GM18867 (cell line): Measurements from ENCODE around the gene GSTM5.
A peak's percentile ranks its signal among the peaks of the same experiment; 100 is the strongest.
"Not testable (repeated sequence)": the region's sequence is repeated elsewhere in the genome, so short reads cannot be mapped to it uniquely, and the experiment has no call there.

Source experiments
- ATAC-seq: cut with Tn5 transposase; IDR thresholded peaks from one replicate; pipeline ENCODE4 v1.9.1; 2021; ENCODE audit warnings: mild to moderate bottlenecking, moderate library complexity; ENCODE audit not compliant: unreplicated experiment

Gene GSTM5

DNA sequence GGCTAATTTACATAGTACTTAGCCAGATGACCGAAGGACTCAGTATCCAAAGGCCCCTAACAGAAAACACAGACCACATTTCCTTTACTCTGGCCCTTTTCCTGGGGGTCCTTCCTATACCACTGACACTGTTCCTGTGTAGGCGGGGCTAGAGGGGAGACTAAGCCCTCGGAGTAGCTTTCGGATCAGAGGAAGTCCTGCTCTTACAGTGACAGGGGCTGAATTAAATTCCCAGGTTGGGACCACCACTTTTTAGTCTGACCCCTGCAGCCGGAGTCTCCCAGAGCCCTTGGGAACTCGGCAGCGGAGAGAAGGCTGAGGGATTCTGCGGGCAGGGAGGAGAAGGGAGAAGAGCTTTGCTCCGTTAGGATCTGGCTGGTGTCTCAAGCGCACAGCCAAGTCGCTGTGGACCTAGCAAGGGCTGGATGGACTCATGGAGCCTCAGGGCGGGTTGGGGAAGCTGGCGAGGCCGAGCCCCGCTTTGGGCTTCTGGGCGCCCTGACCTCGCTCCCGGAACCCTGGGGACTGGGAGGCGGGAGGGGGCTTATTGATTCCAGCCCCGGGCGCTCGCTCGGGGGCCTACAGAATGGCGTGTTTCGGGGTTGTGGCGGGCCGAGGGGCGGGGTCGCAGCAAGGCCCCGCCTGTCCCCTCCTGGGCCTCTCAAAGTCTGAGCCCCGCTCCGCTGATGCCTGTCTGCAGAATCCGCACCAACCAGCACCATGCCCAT is at the start of gene GSTM5:
Gene GSTM5, plus strand, starts transcription at position 659 of the 728 bp plus-strand sequence. Its CDS starts 62 bp downstream, at position 721.
- not testable (repeated sequence) for ATAC-seq

DNA sequence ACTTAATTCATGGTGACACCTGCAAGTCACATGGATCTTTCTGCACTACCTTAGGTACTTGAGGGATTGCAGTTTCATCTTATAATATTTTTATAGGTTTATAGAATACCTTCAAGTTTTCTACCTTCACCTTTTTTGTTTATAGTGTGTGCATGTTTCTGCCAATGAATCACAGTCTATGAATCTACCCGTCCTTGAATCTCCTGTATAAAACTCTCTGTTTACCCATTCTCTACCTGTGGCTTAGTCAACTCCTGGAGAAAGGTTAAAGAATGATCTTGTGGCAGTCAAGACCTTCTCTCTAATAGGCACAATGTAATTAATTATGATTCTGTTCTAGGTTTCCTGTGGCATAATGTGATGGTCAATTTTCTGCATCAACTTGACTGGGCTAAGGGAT is 47.4 kb upstream of the GSTM5 start:
- ATAC-seq, result no peak

DNA sequence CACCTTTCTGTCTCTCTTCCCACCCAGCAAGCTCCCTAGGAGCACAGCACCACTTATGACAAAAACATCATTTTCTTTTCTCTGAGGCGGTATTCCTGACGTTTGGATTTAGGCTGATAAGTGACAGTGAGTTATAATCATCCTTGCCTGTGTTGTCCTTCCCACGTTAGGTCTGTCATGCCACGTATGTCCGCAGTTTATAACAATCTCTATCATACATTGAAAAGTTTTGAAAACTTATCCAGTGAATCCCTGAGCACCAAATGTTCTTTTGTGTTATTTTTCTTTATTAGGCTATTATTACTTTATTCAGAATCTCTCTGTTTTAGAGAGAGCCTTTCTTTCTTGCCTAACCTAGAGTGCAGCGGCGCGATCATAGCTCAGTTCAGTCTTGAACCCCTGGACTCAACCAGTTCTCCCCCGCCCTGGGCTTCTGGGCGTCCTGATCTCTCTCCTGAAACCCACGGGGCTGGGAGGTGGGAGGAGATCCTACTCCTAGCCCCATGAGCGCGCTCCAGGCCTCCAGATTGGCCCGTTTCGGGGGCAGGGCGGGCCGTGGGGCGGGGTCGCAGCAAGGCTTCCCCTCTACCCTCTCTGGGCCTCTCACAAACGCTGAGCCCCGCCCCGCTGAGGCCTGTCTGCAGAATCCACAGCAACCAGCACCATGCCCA is 44.5 kb upstream of the GSTM5 start, which contains the start of gene GSTM2:
Gene GSTM2, plus strand, starts transcription at position 606 of the 671 bp plus-strand sequence. Its CDS starts 59 bp downstream, at position 665.
- ATAC-seq, result peak; percentile 56

DNA sequence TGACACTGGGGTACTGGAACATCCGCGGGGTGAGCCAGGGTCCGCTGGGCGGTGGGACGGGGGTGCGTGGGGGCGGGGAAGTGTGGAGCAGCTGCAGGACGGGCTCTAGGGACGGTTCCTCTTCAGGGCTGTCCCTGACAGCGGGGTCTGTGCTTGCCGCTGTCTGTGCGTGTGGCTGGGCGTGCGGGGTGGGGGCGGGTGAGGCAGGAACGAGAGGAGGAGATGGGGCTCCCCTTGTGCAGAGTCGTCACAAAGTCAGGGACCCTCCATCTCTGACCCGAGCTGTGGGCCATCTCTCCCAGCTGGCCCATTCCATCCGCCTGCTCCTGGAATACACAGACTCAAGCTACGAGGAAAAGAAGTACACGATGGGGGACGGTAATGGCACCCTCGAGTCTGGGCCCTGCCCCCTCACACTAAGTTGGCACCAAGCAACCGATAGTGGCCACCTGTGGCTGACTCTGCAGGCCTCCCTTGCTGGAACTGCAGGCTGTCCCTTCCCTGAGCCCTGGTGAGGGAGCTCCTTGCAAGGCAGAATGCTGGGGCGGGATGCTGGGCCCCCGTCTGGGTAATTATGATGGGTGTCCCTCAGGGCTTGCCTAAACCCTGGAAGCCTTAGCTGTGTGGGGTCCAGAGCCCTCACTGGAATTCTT is 43.8 kb upstream of the GSTM5 start:
- no peak for ATAC-seq

DNA sequence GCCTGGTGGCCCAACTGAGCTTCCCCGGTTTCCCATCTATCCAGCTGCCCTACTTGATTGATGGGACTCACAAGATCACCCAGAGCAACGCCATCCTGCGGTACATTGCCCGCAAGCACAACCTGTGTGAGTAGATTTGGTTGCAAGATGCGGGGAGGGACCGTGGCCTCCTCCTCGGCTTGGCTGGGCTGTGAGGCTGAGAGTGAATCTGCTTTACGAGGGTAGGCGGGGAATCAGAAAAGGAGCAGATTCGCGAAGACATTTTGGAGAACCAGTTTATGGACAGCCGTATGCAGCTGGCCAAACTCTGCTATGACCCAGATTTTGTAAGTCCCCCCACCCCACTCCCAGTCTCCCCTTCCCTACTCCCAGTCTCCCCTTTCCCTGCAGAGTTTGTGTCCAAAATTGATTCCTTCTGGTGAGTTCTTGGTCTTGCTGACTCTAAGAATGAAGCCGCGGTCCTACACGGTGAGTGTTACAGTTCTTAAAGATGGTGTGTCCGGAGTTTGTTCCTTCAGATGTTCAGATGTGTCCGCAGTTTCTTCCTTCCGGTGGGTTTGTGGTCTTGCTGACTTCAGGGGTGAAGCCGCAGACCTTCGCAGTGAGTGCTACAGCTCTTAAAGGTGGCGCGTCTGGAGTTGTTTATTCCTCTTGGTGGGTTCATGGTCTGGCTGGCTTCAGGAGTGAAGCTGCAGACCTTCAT is 42.7 kb upstream of the GSTM5 start:
- ATAC-seq, result no peak

DNA sequence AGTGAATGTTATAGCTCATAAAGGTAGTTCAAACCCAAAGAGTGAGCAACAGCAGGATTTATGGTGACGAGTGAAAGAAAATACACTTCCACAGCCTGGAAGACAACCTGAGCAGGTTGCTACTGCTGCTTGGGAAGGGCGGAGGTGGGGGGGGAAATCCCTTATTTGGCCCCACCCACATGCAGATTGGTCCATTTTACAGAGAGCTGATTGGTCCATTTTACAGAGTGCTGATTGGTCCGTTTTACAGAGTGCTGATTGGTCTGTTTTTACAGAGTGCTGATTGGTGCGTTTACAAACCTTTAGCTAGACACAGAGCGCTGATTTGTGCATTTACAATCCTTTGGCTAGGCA is 42.1 kb upstream of the GSTM5 start:
- ATAC-seq, result not testable (repeated sequence)

DNA sequence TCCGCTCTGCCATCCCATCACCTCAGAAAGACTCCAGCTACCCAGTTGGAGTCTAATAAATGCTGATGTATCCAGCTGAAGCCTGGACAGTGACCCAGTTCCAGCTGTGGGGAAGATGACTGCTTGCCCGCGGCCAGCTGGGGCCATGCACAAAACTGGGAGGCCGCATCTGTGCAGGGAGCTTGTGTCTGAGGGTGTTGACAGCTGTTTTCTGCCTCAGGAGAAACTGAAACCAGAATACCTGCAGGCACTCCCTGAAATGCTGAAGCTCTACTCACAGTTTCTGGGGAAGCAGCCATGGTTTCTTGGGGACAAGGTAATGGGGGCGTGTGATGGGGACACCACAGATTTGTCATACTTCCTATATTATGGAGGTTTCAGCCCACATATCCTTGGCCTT is 41.0 kb upstream of the GSTM5 start:
- no peak for ATAC-seq

DNA sequence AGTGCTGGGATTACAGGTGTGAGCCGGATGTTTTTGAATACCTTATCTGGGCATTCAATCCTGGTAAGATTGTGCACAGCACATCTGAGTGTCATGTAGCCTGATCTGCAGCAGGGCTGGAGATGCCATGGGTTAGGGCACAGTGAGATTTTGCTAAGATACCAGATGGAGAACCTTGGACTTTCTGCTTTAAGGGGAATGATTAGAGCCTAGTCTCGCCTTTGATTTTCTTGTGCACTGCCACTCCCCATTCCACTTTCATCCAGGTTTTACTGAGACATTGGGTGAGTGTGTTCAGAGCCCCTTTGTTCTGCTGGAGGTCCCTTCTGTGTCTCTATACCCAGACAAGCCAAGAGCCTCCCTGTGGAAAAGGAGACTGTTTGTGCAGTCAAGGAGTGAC is 38.2 kb upstream of the GSTM5 start:
- ATAC-seq, result not testable (repeated sequence)

DNA sequence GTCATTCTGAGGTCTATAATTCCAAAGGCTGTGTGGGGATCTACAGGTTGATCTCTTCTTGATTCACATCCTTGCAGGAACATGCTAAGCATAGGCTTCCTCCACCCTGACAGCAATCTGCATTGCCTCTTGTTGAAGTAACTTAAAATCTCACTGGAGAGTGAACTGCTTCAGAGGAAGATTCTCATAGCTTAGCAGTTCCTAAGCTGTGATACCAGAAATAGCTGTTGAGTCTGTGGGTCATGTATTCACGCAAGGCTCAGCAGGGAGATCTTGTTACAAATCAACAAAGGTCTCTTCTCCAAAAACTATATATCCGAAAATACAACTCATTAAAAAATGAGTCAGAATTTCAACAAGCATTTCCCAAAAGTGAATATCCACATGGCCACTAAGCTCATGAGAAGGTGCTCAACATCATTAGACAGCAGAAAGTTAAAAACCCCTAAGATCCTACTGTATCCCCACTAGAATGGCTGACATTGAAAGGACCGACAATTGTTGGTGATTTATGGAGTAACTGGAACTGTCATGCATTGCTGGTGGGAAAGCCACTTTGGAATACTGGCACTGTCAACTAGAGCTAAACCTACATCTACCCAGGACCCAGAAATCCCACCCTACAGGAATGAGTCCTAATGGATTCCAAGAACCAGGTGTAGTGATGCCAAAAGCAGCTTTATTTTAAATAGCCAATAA is 35.2 kb upstream of the GSTM5 start:
- ATAC-seq, result not testable (repeated sequence)

DNA sequence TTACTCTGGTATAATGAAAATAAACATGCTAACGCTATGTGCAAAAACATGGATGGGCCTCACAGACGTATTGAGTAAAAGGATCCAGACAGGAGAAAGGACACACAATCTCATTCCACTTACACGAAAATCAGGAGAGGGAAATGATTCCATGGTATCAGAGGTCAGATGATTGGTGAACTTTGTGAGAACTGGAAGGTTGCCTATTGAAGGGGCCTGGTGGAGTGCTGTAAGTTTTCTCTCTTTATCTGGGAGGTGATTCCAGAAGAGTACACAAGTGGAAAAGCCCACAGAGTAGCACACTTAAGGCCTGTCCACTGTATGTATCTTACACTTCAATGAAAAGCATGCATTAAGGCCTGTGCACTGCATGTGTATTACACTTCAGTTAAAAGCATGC is 34.6 kb upstream of the GSTM5 start:
- ATAC-seq, result no peak

DNA sequence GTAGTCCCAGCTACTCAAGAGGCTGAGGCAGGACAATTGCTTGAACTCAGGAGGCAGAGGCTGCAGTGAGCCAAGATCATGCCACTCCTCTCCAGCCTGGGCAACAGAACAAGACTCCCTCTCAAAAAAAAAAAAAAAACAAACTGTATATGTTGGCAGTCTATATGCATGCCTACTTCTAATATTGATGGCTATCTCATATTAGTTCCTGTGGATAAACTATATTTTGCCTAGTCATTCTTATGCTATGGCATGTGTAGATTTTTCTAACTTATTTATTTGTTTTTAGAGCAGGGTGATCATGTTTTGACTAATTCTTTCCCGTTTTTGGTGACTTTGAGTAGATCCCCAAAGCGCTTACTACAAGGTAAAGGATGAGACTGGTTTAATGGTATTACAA is 33.4 kb upstream of the GSTM5 start:
- not testable (repeated sequence) for ATAC-seq

DNA sequence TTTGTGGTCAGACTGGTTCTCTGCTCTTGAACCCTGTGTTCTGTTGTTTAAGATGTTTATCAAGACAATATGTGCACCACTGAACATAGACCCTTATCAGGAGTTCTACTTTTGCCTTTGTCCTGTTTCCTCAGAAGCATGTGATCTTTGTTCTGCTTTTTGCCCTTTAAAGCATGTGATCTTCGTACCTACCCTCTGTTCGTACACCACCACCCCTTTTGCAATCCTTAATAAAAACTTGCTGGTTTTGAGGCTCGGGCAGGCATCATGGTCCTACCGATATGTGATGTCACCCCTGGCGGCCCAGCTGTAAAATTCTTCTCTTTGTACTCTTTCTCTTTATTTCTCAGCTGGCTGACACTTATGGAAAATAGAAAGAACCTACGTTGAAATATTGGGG is 27.3 kb upstream of the GSTM5 start:
- not testable (repeated sequence) for ATAC-seq

DNA sequence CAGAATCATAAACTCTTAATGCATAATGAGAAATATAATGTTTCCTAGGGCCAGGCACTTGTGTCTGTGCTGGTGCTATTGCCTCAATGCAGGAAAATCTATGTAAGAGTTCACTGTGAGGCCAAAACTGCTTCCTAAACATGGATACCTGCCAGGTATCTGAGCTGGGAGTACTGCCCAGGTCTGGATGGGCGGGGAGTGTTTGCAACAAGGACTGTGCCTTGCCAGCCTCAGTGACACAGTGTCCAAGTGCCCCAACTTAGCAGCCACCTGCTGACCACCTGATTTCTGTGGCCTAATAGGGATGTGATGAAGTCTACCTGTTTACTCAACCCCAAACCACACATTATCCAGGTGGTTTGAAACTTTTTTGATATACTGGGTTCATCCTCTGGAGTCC is 26.7 kb upstream of the GSTM5 start:
- not testable (repeated sequence) for ATAC-seq

DNA sequence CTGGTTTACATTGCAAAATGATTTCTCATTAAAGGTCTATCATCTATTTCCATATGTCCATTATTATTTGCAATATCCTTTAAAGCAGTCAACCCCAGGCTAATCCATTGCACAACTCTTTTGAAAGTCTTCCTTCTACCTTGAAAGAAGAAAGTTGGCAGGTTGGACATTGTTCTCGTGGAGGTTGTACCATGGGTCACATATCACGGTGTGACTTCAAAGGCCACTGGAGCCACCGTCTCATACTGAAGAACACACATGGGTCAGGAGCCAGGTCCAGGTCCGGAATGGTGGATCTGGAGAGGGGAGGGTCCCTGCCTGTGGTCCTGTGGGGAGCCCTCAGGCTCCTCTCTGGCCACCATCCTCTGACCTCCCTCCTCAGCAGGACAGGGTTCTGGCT is 26.2 kb upstream of the GSTM5 start:
- ATAC-seq, result not testable (repeated sequence)

DNA sequence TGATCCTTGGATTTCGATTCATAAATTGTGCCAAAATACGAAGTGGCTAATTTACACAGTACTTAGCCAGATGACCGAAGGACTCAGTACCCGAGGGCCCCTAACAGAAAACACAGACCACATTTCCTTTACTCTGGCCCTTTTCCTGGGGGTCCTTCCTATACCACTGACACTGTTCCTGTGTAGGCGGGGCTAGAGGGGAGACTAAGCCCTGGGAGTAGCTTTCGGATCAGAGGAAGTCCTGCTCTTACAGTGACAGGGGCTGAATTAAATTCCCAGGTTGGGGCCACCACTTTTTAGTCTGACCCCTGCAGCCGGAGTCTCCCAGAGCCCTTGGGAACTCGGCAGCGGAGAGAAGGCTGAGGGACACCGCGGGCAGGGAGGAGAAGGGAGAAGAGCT is 24.9 kb upstream of the GSTM5 start:
- not testable (repeated sequence) for ATAC-seq

DNA sequence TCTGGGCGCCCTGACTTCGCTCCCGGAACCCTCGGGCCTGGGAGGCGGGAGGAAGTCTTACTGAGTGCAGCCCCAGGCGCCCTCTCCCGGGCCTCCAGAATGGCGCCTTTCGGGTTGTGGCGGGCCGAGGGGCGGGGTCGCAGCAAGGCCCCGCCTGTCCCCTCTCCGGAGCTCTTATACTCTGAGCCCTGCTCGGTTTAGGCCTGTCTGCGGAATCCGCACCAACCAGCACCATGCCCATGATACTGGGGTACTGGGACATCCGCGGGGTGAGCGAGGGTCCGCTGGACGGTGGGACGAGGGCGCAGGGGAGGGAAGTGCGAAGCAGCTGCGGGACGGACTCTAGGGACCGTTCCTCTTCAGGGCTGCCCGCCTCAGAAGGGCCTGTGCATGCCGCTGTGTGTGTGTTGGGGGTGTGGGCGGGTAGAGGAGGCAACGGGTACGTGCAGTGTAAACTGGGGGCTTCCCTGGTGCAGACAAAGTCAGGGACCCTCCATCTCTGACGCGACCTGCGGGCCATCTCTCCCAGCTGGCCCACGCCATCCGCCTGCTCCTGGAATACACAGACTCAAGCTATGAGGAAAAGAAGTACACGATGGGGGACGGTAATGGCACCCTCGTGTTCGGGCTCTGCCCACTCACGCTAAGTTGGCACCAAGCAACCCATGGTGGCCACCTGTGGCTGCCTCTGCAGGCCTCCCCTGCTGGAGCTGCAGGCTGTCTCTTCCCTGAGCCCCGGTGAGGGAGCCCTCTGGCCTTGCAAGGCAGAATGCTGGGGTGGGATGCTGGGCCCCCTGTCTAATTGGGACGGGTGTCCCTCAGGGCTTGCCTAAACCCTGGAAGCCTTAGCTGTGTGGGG is 24.2 kb upstream of the GSTM5 start, which contains the start of gene GSTM1:
Gene GSTM1, plus strand, starts transcription at position 177 of the 859 bp plus-strand sequence. Its CDS starts 57 bp downstream, at position 234.
- ATAC-seq, result peak; percentile 96

DNA sequence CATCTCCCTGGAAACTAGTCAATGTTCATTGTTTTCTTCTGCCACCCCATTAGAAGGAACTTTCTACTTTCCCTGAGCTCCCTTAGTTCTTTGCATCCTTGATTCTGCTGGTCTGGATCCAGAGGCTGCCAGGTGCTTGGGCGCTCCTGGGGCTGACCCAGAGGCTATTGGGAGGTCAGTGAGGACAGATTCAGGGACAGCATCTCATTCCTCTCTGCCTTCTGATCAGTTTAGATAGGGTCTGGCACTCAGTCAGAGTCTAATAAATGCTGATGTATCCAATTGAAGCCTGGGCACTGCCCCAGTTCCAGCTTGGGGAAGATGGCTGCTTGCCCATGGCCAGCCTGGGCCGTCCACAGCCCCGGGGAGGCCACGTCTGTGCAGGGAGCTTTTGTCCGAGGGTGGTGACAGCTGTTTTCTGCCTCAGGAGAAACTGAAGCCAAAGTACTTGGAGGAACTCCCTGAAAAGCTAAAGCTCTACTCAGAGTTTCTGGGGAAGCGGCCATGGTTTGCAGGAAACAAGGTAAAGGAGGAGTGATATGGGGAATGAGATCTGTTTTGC is 22.1 kb upstream of the GSTM5 start:
- ATAC-seq, result no peak

DNA sequence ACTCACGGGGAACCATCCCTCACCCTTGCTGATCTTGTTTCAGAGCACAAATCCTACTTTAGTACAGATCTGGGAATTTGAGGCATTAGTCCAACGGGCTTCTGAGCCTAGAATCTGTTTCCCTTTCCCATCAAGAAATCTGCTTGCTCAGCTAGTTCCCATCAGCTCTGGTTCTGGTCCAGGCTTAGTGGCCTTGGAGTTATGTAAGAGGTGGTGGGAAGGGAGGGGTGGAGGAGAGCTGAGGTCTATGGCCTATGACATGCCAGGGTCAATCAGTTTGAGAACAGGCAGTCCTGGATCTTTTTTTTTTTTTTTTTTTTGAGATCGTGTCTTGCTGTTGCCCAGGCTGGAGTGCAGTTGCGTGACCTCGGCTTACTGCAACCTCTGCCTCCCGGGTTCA is 20.3 kb upstream of the GSTM5 start:
- no peak for ATAC-seq

DNA sequence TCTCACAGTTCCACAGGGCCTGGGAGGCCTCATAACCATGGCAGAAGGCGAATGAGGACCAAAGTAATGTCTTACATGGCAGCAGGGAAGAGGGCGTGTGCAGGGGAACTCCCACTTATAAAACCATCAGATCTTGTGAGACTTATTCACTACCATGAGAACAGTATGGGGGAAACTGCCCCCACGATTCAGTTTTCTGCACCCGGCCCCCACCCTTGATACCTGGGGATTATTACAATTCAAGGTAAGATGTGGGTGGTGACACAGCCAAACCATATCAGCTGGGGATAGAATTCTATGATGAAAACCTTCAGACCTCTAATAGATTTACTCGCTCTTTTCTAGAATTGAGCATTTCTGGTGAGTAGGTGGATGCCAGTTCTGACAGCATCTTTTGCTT is 17.7 kb upstream of the GSTM5 start:
- not testable (repeated sequence) for ATAC-seq
